Measurements from ENCODE around the gene OR2Z1.

OR2Z1 gene

GRCh38 chr19:8721334-8721733 lies at the start of gene OR2Z1:
TSS of gene OR2Z1 (plus strand) at chr19:8721634. CDS start at chr19:8731029, 9,395 bp downstream.
- DNase-seq (ENCODE audit: low spot score), result no peak

GRCh38 chr19:8673276-8673891 lies 48.0 kb upstream of the OR2Z1 start:
- no peak for DNase-seq (ENCODE audit: low spot score)

- DNase-seq (ENCODE audit: low spot score), result no peak
These were observed 46.4 kb upstream of the OR2Z1 start for GRCh38 chr19:8675066-8675465.

- no peak for DNase-seq (ENCODE audit: low spot score)
These were observed 43.1 kb upstream of the OR2Z1 start for GRCh38 chr19:8678244-8678807.

- no peak for DNase-seq (ENCODE audit: low spot score)
These were observed 40.6 kb upstream of the OR2Z1 start for GRCh38 chr19:8680676-8681344.

GRCh38 chr19:8681345-8682029 lies 39.9 kb upstream of the OR2Z1 start:
- no peak for DNase-seq (ENCODE audit: low spot score)

GRCh38 chr19:8682472-8682871 lies 39.0 kb upstream of the OR2Z1 start:
- no peak for DNase-seq (ENCODE audit: low spot score)

- DNase-seq (ENCODE audit: low spot score), result no peak
These were observed 38.5 kb upstream of the OR2Z1 start for GRCh38 chr19:8682931-8683330.

GRCh38 chr19:8684001-8684902 lies 37.2 kb upstream of the OR2Z1 start:
- DNase-seq (ENCODE audit: low spot score), result no peak

- DNase-seq (ENCODE audit: low spot score), result no peak
These were observed 34.9 kb upstream of the OR2Z1 start for GRCh38 chr19:8686549-8686948.

- DNase-seq (ENCODE audit: low spot score), result no peak
These were observed 32.5 kb upstream of the OR2Z1 start for GRCh38 chr19:8688930-8689329.

- no peak for DNase-seq (ENCODE audit: low spot score)
These were observed 30.5 kb upstream of the OR2Z1 start for GRCh38 chr19:8690753-8691539.

GRCh38 chr19:8695501-8695900 lies 25.9 kb upstream of the OR2Z1 start:
- no peak for DNase-seq (ENCODE audit: low spot score)

GRCh38 chr19:8695911-8696310 lies 25.5 kb upstream of the OR2Z1 start:
- no peak for DNase-seq (ENCODE audit: low spot score)

- no peak for DNase-seq (ENCODE audit: low spot score)
These were observed 24.4 kb upstream of the OR2Z1 start for GRCh38 chr19:8696993-8697392.

GRCh38 chr19:8697671-8698432 lies 23.6 kb upstream of the OR2Z1 start:
- no peak for DNase-seq (ENCODE audit: low spot score)

- no peak for DNase-seq (ENCODE audit: low spot score)
These were observed 22.9 kb upstream of the OR2Z1 start, which contains the start of gene ACTL9 for GRCh38 chr19:8698433-8699063. TSS of gene ACTL9 (minus strand) at chr19:8698795. CDS start at chr19:8698701, 94 bp downstream.

- no peak for DNase-seq (ENCODE audit: low spot score)
These were observed 21.5 kb upstream of the OR2Z1 start for GRCh38 chr19:8699908-8700307.

GRCh38 chr19:8700956-8701355 lies 20.5 kb upstream of the OR2Z1 start:
- no peak for DNase-seq (ENCODE audit: low spot score)

- no peak for DNase-seq (ENCODE audit: low spot score)
These were observed 19.1 kb upstream of the OR2Z1 start for GRCh38 chr19:8702350-8702749.
